GM12878 (cell line): ENCODE measurements around the gene FSTL4. TPM values are rescaled to one million over a fixed set of nuclear protein-coding genes. Genes with fewer than 3 reads are reported as not detected.

Source experiments
- ATAC-seq: fragments of 200-7000 bp; cut with Tn5 transposase; 3 replicates; pipeline ENCODE4 v1.9.1; 2020; ENCODE audit warnings: mild to moderate bottlenecking, moderate library complexity
- BruUV-seq: library from RNA; stranded (reverse); fragments of 400-500 nt; replicated peaks from 2 replicates; lab custom pipeline; 2021; lab: Mats Ljungman, UMichigan
- CTCF ChIA-PET: fragments of 300-600 bp; sonication (Branson Sonifier 250); formaldehyde crosslinking; extraction: SDS; loops from one replicate; lab custom pipeline; 2021; ENCODE audit warnings: inconsistent platforms; lab: Yijun Ruan, JAX
- POLR2A ChIA-PET: fragments of 350-600 bp; formaldehyde crosslinking; extraction: SDS; loops from one replicate; lab custom pipeline; 2021; ENCODE audit warnings: inconsistent platforms; lab: Charles Lee
- RAD21 ChIA-PET: fragments of 300-600 bp; sonication (Branson Sonifier 250); formaldehyde crosslinking; loops from one replicate; lab custom pipeline; 2023; ENCODE audit warnings: antibody characterized with exemption; ENCODE audit not compliant: unreplicated experiment; lab: Charles Lee
- SMC1A ChIA-PET: fragments of 300-600 bp; sonication (Branson Sonifier 250); formaldehyde crosslinking; loops from one replicate; lab custom pipeline; 2023; ENCODE audit not compliant: unreplicated experiment, uncharacterized antibody; lab: Charles Lee
- DNase-seq: peaks from one replicate; pipeline ENCODE4 v3.0.0-alpha.2; 2011; ENCODE audit warnings: low read depth, low spot score
- FAIRE-seq: peaks from 3 replicates; lab custom pipeline; 2011; peaks lifted over from hg19 to GRCh38; lab: Jason Lieb, UNC
- H2AFZ ChIP-seq: 2 replicates; pipeline ENCODE4 v1.6.0; 2011; ENCODE audit warnings: low read depth, low read length, control low read depth; ENCODE audit not compliant: control insufficient read depth
- H3K27ac ChIP-seq: 2 replicates; pipeline ENCODE4 v1.5.1; 2011; ENCODE audit warnings: control low read depth; ENCODE audit not compliant: control insufficient read depth, insufficient read depth
- H3K27me3 ChIP-seq, 2 experiments: replicated peaks in 1 of 2; 2 replicates each; pipeline versions ENCODE4 v1.6.0 to v1.6.1; 2011; ENCODE audit warnings: low read length in 1 of 2; ENCODE audit not compliant: control insufficient read depth in 2 of 2, insufficient read depth in 2 of 2
- H3K36me3 ChIP-seq, 2 experiments: 2 replicates each; pipeline ENCODE4 v1.5.1; 2011; ENCODE audit warnings: low read length in 1 of 2; ENCODE audit not compliant: control insufficient read depth in 2 of 2, insufficient read depth in 2 of 2
- H3K4me1 ChIP-seq: 2 replicates; pipeline ENCODE4 v1.6.1; 2011; ENCODE audit warnings: mild to moderate bottlenecking, low read length, moderate library complexity, mixed read lengths; ENCODE audit not compliant: control insufficient read depth, insufficient read depth
- H3K4me2 ChIP-seq: 2 replicates; pipeline ENCODE4 v1.6.0; 2011; ENCODE audit warnings: control low read depth; ENCODE audit not compliant: control insufficient read depth, insufficient read depth
- H3K4me3 ChIP-seq: fragments of 200-600 bp; sonication (generic); 2 replicates; pipeline ENCODE4 v1.5.1; 2016
- H3K79me2 ChIP-seq: 2 replicates; pipeline ENCODE4 v1.6.0; 2011; ENCODE audit warnings: low read length; ENCODE audit not compliant: control insufficient read depth, insufficient read depth
- H3K9ac ChIP-seq: 2 replicates; pipeline ENCODE4 v1.8.0; 2011; ENCODE audit warnings: low read length, control low read depth, mixed read lengths; ENCODE audit not compliant: control insufficient read depth, insufficient read depth
- H3K9me3 ChIP-seq: replicated peaks from 3 replicates; pipeline ENCODE4 v1.5.1; 2011; ENCODE audit warnings: mild to moderate bottlenecking, low read length; ENCODE audit not compliant: control insufficient read depth, insufficient read depth
- H4K20me1 ChIP-seq: 2 replicates; pipeline ENCODE4 v1.6.0; 2011; ENCODE audit not compliant: control insufficient read depth, insufficient read depth
- BACH1 ChIP-seq: fragments of 450-650 bp; IDR thresholded peaks from 2 replicates; pipeline ENCODE4 v1.6.1; 2017; ENCODE audit warnings: mild to moderate bottlenecking, borderline replicate concordance
- BMI1 ChIP-seq: fragments of 450-650 bp; IDR thresholded peaks from 2 replicates; pipeline ENCODE4 v1.6.1; 2016; ENCODE audit warnings: mild to moderate bottlenecking, moderate library complexity, borderline replicate concordance
- CBX5 ChIP-seq: sonication (generic); IDR thresholded peaks from 2 replicates; pipeline ENCODE4 v1.6.1; 2016; ENCODE audit warnings: low read depth, moderate library complexity, mild to moderate bottlenecking, inconsistent platforms
- IRF4 ChIP-seq: IDR thresholded peaks from 2 replicates; pipeline ENCODE4 v1.6.1; 2011; ENCODE audit warnings: low read depth, low read length
- MTA2 ChIP-seq: fragments of 450-650 bp; IDR thresholded peaks from 2 replicates; pipeline ENCODE4 v1.6.1; 2016; ENCODE audit warnings: low read depth, mild to moderate bottlenecking, moderate library complexity
- MTA3 ChIP-seq: IDR thresholded peaks from 2 replicates; pipeline ENCODE4 v1.6.1; 2012; ENCODE audit warnings: low read length, inconsistent platforms, borderline replicate concordance
- NR2F1 ChIP-seq: fragments of 450-650 bp; conservative IDR thresholded peaks from 2 replicates; pipeline ENCODE4 v1.6.1; 2017; ENCODE audit warnings: mild to moderate bottlenecking
- RUNX3 ChIP-seq: IDR thresholded peaks from 2 replicates; pipeline ENCODE4 v1.6.1; 2012; ENCODE audit warnings: low read length, inconsistent platforms
- SMAD5 ChIP-seq: IDR thresholded peaks from 2 replicates; pipeline ENCODE4 v1.6.1; 2016; ENCODE audit warnings: antibody characterized with exemption, low read depth
- STAT3 ChIP-seq: IDR thresholded peaks from 2 replicates; pipeline ENCODE4 v1.6.1; 2011; ENCODE audit warnings: low read depth, low read length, improper control_type of control experiment
- SUPT20H ChIP-seq: IDR thresholded peaks from 2 replicates; pipeline ENCODE4 v1.6.1; 2011; ENCODE audit warnings: low read depth, mild to moderate bottlenecking, low read length, moderate library complexity, borderline replicate concordance; ENCODE audit not compliant: control insufficient read depth
- TAF1 ChIP-seq: IDR thresholded peaks from 2 replicates; pipeline ENCODE4 v1.6.1; 2011; ENCODE audit warnings: mild to moderate bottlenecking, low read depth, low read length, borderline replicate concordance
- TCF7 ChIP-seq: IDR thresholded peaks from 2 replicates; pipeline ENCODE4 v1.6.1; 2014; ENCODE audit warnings: antibody characterized with exemption, borderline replicate concordance
- ZZZ3 ChIP-seq: IDR thresholded peaks from 2 replicates; pipeline ENCODE4 v1.6.1; 2011; ENCODE audit warnings: low read depth; ENCODE audit not compliant: control insufficient read depth, insufficient read length
- WGBS: methylation state at CpG from one replicate; pipeline ENCODE4 v1.1.6; 2016; ENCODE audit warnings: low lambda C conversion rate; ENCODE audit not compliant: insufficient replicate concordance, insufficient coverage; ENCODE audit errors: missing lambda C conversion rate; 5-methylcytosine and 5-hydroxymethylcytosine counted together
- in situ Hi-C: fragments of 300-500 bp; cut with MboI; formaldehyde crosslinking; loops from 9 replicates; pipeline ENCODE4 v1.14.3; 2018; ENCODE audit warnings: mixed read lengths
- intact Hi-C: fragments of 100-400 bp; cut with micrococcal nuclease; formaldehyde crosslinking; loops from one replicate; pipeline ENCODE4 v1.14.2; 2022; ENCODE audit not compliant: unreplicated experiment
- polyA plus RNA-seq, 11 experiments: library from polyadenylated mRNA; depleted of rRNA in 4 of 11; unstranded in 6 of 11; stranded (reverse) in 5 of 11; fragments of >200 nt; fragmentation: Nextera tagmentation in 4 of 11; fragmentation: Illumina TruSeq in 1 of 11; extraction: Ambion mirVana in 4 of 11; extraction: Trizol in 1 of 11; gene quantifications; 1 replicate in 1 of 11; 2 replicates in 10 of 11; pipeline versions ENCODE4 v1.2.1 to v1.2.3, GENCODE V29; 2011 to 2016; ENCODE audit warnings: inconsistent platforms in 2 of 11, missing spikeins in 2 of 11, low read depth in 1 of 11
- total RNA-seq, 4 experiments: library from RNA; depleted of rRNA in 3 of 4; stranded (reverse); fragments of >200 nt in 3 of 4; fragmentation: Illumina TruSeq in 1 of 4; extraction: Trizol in 1 of 4; gene quantifications; 2 replicates each; pipeline versions ENCODE4 v1.2.1 to v1.2.3, GENCODE V29; 2013 to 2021
- TF ChIP-seq, protein P1 (sequence below): fragments of 150-350 bp; IDR thresholded peaks from 2 replicates; pipeline ENCODE4 v1.6.1; 2016; ENCODE audit warnings: low read depth, low read length
- TF ChIP-seq, protein P2 (sequence below): IDR thresholded peaks from 2 replicates; pipeline ENCODE4 v1.6.1; 2012; ENCODE audit warnings: low read depth, low read length, improper control_type of control experiment

The FSTL4 gene
- total and polyA plus RNA-seq, 10 of the 15 experiments (the other 5 are each of a cell fraction or from before 2014, with no cell fraction given), result 0.01 to 0.79 (median 0.21) TPM; not detected in 6

- TF ChIP-seq, protein P1, sequence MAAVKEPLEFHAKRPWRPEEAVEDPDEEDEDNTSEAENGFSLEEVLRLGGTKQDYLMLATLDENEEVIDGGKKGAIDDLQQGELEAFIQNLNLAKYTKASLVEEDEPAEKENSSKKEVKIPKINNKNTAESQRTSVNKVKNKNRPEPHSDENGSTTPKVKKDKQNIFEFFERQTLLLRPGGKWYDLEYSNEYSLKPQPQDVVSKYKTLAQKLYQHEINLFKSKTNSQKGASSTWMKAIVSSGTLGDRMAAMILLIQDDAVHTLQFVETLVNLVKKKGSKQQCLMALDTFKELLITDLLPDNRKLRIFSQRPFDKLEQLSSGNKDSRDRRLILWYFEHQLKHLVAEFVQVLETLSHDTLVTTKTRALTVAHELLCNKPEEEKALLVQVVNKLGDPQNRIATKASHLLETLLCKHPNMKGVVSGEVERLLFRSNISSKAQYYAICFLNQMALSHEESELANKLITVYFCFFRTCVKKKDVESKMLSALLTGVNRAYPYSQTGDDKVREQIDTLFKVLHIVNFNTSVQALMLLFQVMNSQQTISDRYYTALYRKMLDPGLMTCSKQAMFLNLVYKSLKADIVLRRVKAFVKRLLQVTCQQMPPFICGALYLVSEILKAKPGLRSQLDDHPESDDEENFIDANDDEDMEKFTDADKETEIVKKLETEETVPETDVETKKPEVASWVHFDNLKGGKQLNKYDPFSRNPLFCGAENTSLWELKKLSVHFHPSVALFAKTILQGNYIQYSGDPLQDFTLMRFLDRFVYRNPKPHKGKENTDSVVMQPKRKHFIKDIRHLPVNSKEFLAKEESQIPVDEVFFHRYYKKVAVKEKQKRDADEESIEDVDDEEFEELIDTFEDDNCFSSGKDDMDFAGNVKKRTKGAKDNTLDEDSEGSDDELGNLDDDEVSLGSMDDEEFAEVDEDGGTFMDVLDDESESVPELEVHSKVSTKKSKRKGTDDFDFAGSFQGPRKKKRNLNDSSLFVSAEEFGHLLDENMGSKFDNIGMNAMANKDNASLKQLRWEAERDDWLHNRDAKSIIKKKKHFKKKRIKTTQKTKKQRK, result no peak
- no peak for TF ChIP-seq MTA2
- TF ChIP-seq RUNX3, result no peak
Measured at GRCh38 chr5:133658327-133658726, 46.0 kb upstream of the FSTL4 start (continued).

DNA sequence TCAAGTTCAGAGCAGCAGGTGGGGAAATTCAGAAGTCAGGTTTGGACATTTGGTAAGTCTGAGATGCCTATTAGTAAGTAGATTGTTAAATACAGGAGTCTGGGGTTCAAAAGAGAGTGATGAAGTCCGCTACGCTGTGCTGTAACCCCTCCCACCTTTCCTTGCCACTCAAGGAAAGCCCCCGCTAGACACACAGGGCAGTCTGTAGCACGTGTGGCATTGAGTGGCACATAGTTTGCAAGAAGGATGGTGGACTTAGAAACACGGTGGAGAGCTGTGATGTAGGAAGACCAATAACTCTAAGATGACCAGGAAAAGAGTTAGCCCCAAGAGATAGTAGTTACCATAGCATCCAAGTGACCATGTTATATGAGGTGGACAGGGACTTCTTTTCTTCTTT is 44.7 kb upstream of the FSTL4 start:
- DNase-seq, result no peak
- SMC1A ChIA-PET, result no interaction called here
- FAIRE-seq, result no peak
- 43% methylated on average over 5 of the region's 5 CpGs for WGBS
- Histone ChIP-seq H3K79me2 (no peaks in the 10 kb centered on the region), H3K9me3 (no peaks in the 10 kb centered on the region), H3K9ac (no peak overlapping the region), H3K27me3 (peaks cover 0 to 2% of the 10 kb centered on the region in 2 experiments; a peak in 2 of 4 replicates), H3K27ac (no peak overlapping the region), H3K4me3 (no peak overlapping the region), H3K4me1 (no peaks in the 10 kb centered on the region), H3K36me3 (no peaks in the 10 kb centered on the region), H2AFZ (no peak overlapping the region), H4K20me1 (no peaks in the 10 kb centered on the region), H3K4me2 (no peak overlapping the region)
- CTCF ChIA-PET, result no interaction called here
- no peak for ATAC-seq
- RAD21 ChIA-PET, result no interaction called here
- POLR2A ChIA-PET, result no interaction called here
- intact Hi-C loops, result no loop called here
- in situ Hi-C loops, result no loop called here
- no TSS peak for BruUV-seq
- TF ChIP-seq ZZZ3, result no peak
- no peak for TF ChIP-seq SUPT20H
- TF ChIP-seq TAF1, result no peak
- TF ChIP-seq BACH1, result no peak
- TF ChIP-seq, protein P2, sequence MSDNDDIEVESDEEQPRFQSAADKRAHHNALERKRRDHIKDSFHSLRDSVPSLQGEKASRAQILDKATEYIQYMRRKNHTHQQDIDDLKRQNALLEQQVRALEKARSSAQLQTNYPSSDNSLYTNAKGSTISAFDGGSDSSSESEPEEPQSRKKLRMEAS, result no peak
- no peak for TF ChIP-seq CBX5
- no peak for TF ChIP-seq IRF4
- no peak for TF ChIP-seq SMAD5
- no peak for TF ChIP-seq TCF7
- no peak for TF ChIP-seq NR2F1
- no peak for TF ChIP-seq BMI1
- TF ChIP-seq STAT3, result no peak
- no peak for TF ChIP-seq MTA3
